ENCODE measurements around the gene SHQ1.

The SHQ1 gene

GRCh38 chr3:72804361-72804760 lies 43.9 kb downstream of the SHQ1 start:
- H3K9ac ChIP-seq (ENCODE audit: low read depth, low read length, poor library complexity, severe bottlenecking): no peak overlapping the region
- H3K27me3 ChIP-seq (ENCODE audit: insufficient read depth, low read length, poor library complexity, severe bottlenecking): no peaks in the 10 kb centered on the region
- no peaks in the 10 kb centered on the region for H3K9me2 ChIP-seq (replicated peaks; ENCODE audit: low read depth, low read length)
- no peaks in the 10 kb centered on the region for H4K20me1 ChIP-seq (ENCODE audit: insufficient read depth, low read length, poor library complexity, severe bottlenecking)
- H3K4me1 ChIP-seq (ENCODE audit: insufficient read depth, low read length, poor library complexity, severe bottlenecking): no peaks in the 10 kb centered on the region
- H3K4me2 ChIP-seq (ENCODE audit: low read depth, low read length, poor library complexity, severe bottlenecking): no peak overlapping the region
- H3K36me3 ChIP-seq (ENCODE audit: insufficient read depth, low read length): peaks cover 3% of the 10 kb centered on the region; the same call in 1 of the 2 replicates
- H2AFZ ChIP-seq (ENCODE audit: low read length): no peak overlapping the region
- H3K4me3 ChIP-seq (ENCODE audit: low read length, poor library complexity, severe bottlenecking): no peak overlapping the region
- H3K79me2 ChIP-seq (ENCODE audit: insufficient read depth, low read length): no peaks in the 10 kb centered on the region
- H3K9me3 ChIP-seq (ENCODE audit: insufficient read depth, low read depth, low read length): no peaks in the 10 kb centered on the region
- TF ChIP-seq CTCF (conservative IDR thresholded peaks at IDR 0.05; ENCODE audit: low read length): no peak
- TF ChIP-seq EZH2phosphoT487 (IDR thresholded peaks at IDR 0.05; ENCODE audit: borderline replicate concordance): no peak
- no peaks in the 10 kb centered on the region; the same call in 1 of the 2 replicates for H3F3A ChIP-seq (ENCODE audit: low read depth)

- Histone ChIP-seq H2AFZ (ENCODE audit: low read length) (no peak overlapping the region), H3K79me2 (ENCODE audit: insufficient read depth, low read length) (no peaks in the 10 kb centered on the region), H3K4me2 (ENCODE audit: low read depth, low read length, poor library complexity, severe bottlenecking) (no peak overlapping the region), H3K4me1 (ENCODE audit: insufficient read depth, low read length, poor library complexity, severe bottlenecking) (peaks cover 3% of the 10 kb centered on the region), H3K36me3 (ENCODE audit: insufficient read depth, low read length) (no peaks in the 10 kb centered on the region), H3K4me3 (ENCODE audit: low read length, poor library complexity, severe bottlenecking) (no peak overlapping the region), H3F3A (ENCODE audit: low read depth) (no peaks in the 10 kb centered on the region; the same call in 1 of the 2 replicates), H3K9me3 (ENCODE audit: insufficient read depth, low read depth, low read length) (no peaks in the 10 kb centered on the region), H3K9me2 (replicated peaks; ENCODE audit: low read depth, low read length) (no peaks in the 10 kb centered on the region), H3K9ac (ENCODE audit: low read depth, low read length, poor library complexity, severe bottlenecking) (no peak overlapping the region), H3K27me3 (ENCODE audit: insufficient read depth, low read length, poor library complexity, severe bottlenecking) (no peaks in the 10 kb centered on the region), H4K20me1 (ENCODE audit: insufficient read depth, low read length, poor library complexity, severe bottlenecking) (no peaks in the 10 kb centered on the region)
- no peak for TF ChIP-seq EZH2phosphoT487 (IDR thresholded peaks at IDR 0.05; ENCODE audit: borderline replicate concordance)
- TF ChIP-seq CTCF (conservative IDR thresholded peaks at IDR 0.05; ENCODE audit: low read length): no peak
These were observed 44.7 kb downstream of the SHQ1 start for GRCh38 chr3:72803573-72803972.

GRCh38 chr3:72802001-72802400 lies 46.2 kb downstream of the SHQ1 start:
- TF ChIP-seq CTCF (conservative IDR thresholded peaks at IDR 0.05; ENCODE audit: low read length) (no peak), EZH2phosphoT487 (IDR thresholded peaks at IDR 0.05; ENCODE audit: borderline replicate concordance) (no peak)
- Histone ChIP-seq H3K9ac (ENCODE audit: low read depth, low read length, poor library complexity, severe bottlenecking) (no peak overlapping the region), H3K9me2 (replicated peaks; ENCODE audit: low read depth, low read length) (no peaks in the 10 kb centered on the region), H2AFZ (ENCODE audit: low read length) (no peak overlapping the region), H3K36me3 (ENCODE audit: insufficient read depth, low read length) (no peaks in the 10 kb centered on the region), H3K4me1 (ENCODE audit: insufficient read depth, low read length, poor library complexity, severe bottlenecking) (peaks cover 4% of the 10 kb centered on the region), H3K4me3 (ENCODE audit: low read length, poor library complexity, severe bottlenecking) (no peak overlapping the region), H3K9me3 (ENCODE audit: insufficient read depth, low read depth, low read length) (no peaks in the 10 kb centered on the region), H4K20me1 (ENCODE audit: insufficient read depth, low read length, poor library complexity, severe bottlenecking) (no peaks in the 10 kb centered on the region), H3F3A (ENCODE audit: low read depth) (no peaks in the 10 kb centered on the region; the same call in 1 of the 2 replicates), H3K79me2 (ENCODE audit: insufficient read depth, low read length) (no peaks in the 10 kb centered on the region), H3K4me2 (ENCODE audit: low read depth, low read length, poor library complexity, severe bottlenecking) (no peak overlapping the region), H3K27me3 (ENCODE audit: insufficient read depth, low read length, poor library complexity, severe bottlenecking) (no peaks in the 10 kb centered on the region)

All from Loucy (cell line).